Ascending aorta (tissue), 2 donors: ENCODE data around the gene DOC2B. TPM values are rescaled to one million over a fixed set of nuclear protein-coding genes. Genes with fewer than 3 reads are reported as not detected.
"Not testable (repeated sequence)": the region's sequence is repeated elsewhere in the genome, so short reads cannot be mapped to it uniquely, and the experiment has no call there.

Experiments used
- DNase-seq, 2 donors: peaks; one replicate each; pipeline ENCODE4 v3.0.0-alpha.2; 2019; ENCODE audit warnings: low spot score in 2 of 2
- H3K27ac ChIP-seq, 2 donors: fragments of 200-600 bp; sonication (generic); one replicate each; pipeline ENCODE4 v1.5.1; 2016 to 2017; ENCODE audit warnings: mild to moderate bottlenecking in 1 of 2
- H3K27me3 ChIP-seq: fragments of 200-600 bp; sonication (generic); one replicate; pipeline ENCODE4 v1.5.1; 2017
- H3K36me3 ChIP-seq, 2 donors: fragments of 200-600 bp; sonication (generic); one replicate each; pipeline ENCODE4 v1.5.1; 2016
- H3K4me1 ChIP-seq, 2 donors: fragments of 200-600 bp; sonication (generic); one replicate each; pipeline ENCODE4 v1.5.1; 2016 to 2017; ENCODE audit warnings: mild to moderate bottlenecking in 1 of 2
- H3K4me3 ChIP-seq, 2 donors: fragments of 200-600 bp; sonication (generic); one replicate each; pipeline ENCODE4 v1.5.1; 2016 to 2017; ENCODE audit warnings: mild to moderate bottlenecking in 1 of 2
- H3K9me3 ChIP-seq, 2 donors: fragments of 200-600 bp; sonication (generic); one replicate each; pipeline ENCODE4 v1.5.1; 2016
- intact Hi-C: fragments of 100-400 bp; cut with DNase I; formaldehyde crosslinking; loops from one replicate; pipeline ENCODE4 v1.15.1; 2023
- total RNA-seq: library from RNA; depleted of rRNA; stranded (reverse); fragments of >200 nt; gene quantifications from one replicate; pipeline ENCODE4 v1.1.0, GENCODE V29; 2016
- TF ChIP-seq, protein P1 (sequence below), 3 experiments: fragments of 200-600 bp in 2 of 3; fragments of 450-650 bp in 1 of 3; sonication (generic) in 2 of 3; IDR thresholded peaks; one replicate each; pipeline ENCODE4 v1.5.1; 2016 to 2019; ENCODE audit warnings: antibody characterized with exemption in 3 of 3, mild to moderate bottlenecking in 1 of 3, moderate library complexity in 1 of 3

DOC2B gene
- total RNA-seq, 1 donor from 2014 or later, result 200 TPM

DNA sequence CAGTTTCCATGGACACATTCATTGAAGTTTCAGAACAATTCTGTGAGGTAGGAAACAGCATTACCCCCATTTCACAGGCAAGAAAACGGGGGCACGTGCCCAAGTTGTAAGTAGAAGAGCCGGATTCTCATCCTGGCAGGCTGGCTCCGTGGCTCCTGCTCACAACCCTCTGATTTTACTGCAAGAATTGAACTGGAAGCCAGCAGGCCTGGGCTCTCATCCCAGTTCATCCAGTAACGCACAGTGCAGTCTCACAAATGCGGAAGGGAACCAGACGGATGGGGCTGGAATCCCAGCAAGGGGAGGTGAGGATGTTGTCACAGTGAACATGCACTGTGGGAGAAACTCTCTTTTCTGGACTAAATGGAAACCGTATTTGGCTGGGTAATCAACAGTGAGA, 40.7 kb upstream of the DOC2B start:
- H3K36me3 ChIP-seq, result no peaks in the 10 kb centered on the region
- TF ChIP-seq, protein P1, sequence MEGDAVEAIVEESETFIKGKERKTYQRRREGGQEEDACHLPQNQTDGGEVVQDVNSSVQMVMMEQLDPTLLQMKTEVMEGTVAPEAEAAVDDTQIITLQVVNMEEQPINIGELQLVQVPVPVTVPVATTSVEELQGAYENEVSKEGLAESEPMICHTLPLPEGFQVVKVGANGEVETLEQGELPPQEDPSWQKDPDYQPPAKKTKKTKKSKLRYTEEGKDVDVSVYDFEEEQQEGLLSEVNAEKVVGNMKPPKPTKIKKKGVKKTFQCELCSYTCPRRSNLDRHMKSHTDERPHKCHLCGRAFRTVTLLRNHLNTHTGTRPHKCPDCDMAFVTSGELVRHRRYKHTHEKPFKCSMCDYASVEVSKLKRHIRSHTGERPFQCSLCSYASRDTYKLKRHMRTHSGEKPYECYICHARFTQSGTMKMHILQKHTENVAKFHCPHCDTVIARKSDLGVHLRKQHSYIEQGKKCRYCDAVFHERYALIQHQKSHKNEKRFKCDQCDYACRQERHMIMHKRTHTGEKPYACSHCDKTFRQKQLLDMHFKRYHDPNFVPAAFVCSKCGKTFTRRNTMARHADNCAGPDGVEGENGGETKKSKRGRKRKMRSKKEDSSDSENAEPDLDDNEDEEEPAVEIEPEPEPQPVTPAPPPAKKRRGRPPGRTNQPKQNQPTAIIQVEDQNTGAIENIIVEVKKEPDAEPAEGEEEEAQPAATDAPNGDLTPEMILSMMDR (IDR thresholded peaks at IDR 0.05), result no peak
- no peak for DNase-seq
- no peak overlapping the region for H3K27ac ChIP-seq
- no peaks in the 10 kb centered on the region for H3K27me3 ChIP-seq
- H3K9me3 ChIP-seq, result no peaks in the 10 kb centered on the region
- intact Hi-C loops, result no loop called here
- no peak overlapping the region for H3K4me3 ChIP-seq
- H3K4me1 ChIP-seq, result no peaks in the 10 kb centered on the region

DNA sequence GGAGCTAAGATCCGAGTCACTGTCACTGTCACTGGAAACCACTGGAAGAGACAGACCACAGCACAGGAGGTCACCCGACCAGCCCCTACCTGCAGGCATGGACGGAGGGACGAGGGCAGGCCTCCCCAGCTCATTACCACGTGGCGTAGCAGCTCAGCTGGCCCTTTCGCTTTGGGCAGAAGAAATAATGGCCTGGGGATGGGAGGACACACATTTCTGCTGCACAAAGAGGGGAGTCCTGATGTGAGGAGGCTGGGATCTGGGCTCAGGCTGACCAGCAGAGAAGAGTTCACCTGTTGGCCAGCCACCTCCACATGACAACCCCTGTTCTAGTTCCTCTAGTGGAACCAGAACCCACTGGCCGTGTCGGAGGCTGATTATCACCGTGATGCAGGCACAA, 38.2 kb upstream of the DOC2B start:
- H3K36me3 ChIP-seq, result no peaks in the 10 kb centered on the region
- intact Hi-C loops, result no loop called here
- TF ChIP-seq, protein P1 (IDR thresholded peaks at IDR 0.05), result no peak
- no peaks in the 10 kb centered on the region for H3K9me3 ChIP-seq
- peak in 1 of 2 donors; percentile 42 for DNase-seq
- no peaks in the 10 kb centered on the region for H3K27me3 ChIP-seq
- no peak overlapping the region for H3K27ac ChIP-seq
- no peak overlapping the region for H3K4me3 ChIP-seq
- no peaks in the 10 kb centered on the region for H3K4me1 ChIP-seq

DNA sequence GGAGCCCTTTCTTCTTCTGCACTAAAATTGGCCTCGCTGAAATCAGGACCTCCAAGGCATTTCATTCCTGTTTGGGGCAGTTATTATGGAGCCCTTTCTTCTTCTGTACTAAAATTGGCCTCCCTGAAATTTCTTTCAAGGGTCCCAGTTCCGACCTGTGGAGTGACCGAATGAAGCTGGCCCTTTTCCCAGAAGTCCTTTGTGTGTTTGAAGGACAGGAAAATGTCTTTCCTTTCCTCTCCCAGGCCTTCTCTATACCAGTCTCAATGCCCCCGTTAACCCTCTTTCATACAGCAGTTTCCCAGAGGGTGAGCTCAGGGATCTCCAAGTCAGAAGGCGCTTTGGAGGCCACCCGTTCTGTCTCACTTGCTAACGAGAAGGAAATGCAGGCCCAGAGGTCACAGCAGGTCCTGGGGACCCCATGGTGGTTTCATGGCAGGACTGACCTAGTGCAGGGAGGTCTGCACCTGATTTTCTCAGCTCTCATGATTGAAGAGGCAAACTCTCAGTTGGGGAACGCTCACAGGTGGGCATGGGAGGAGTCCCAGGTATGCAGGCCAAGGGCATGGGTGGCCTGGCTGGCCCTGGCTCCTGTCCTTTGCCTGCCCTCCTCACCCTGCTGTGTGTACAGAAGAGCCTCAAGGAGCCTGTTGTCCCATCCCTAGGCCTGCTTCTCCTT, 37.1 kb upstream of the DOC2B start:
- Histone ChIP-seq H3K9me3 (no peaks in the 10 kb centered on the region), H3K4me1 (no peaks in the 10 kb centered on the region), H3K27me3 (no peaks in the 10 kb centered on the region), H3K27ac (no peak overlapping the region), H3K36me3 (no peaks in the 10 kb centered on the region), H3K4me3 (no peak overlapping the region)
- no peak for DNase-seq
- intact Hi-C loops, result no loop called here
- TF ChIP-seq, protein P1 (IDR thresholded peaks at IDR 0.05), result no peak

DNA sequence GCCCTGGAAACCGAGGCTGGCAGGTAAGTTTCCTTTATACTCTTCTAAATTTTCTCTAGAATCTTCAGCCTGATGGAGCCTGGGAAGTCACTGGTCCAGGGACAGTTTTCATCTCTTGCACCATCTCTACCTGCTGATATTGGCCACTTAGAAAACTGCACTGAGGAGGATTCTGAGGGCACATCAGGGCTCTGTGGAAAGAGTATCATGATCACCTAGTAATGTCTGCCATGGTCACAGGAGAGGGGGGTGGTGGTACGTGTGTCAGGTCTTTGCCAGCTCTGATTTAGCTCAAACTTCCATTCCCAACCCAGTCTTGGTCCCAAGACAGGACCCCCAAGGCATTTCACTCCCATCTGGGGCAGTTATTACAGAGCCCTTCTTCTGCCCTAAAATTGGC, 35.2 kb upstream of the DOC2B start:
- Histone ChIP-seq H3K4me1 (no peaks in the 10 kb centered on the region), H3K27ac (no peak overlapping the region), H3K4me3 (no peak overlapping the region), H3K36me3 (no peaks in the 10 kb centered on the region), H3K27me3 (no peaks in the 10 kb centered on the region), H3K9me3 (no peaks in the 10 kb centered on the region)
- intact Hi-C loops, result no loop called here
- TF ChIP-seq, protein P1 (IDR thresholded peaks at IDR 0.05), result no peak
- no peak for DNase-seq

DNA sequence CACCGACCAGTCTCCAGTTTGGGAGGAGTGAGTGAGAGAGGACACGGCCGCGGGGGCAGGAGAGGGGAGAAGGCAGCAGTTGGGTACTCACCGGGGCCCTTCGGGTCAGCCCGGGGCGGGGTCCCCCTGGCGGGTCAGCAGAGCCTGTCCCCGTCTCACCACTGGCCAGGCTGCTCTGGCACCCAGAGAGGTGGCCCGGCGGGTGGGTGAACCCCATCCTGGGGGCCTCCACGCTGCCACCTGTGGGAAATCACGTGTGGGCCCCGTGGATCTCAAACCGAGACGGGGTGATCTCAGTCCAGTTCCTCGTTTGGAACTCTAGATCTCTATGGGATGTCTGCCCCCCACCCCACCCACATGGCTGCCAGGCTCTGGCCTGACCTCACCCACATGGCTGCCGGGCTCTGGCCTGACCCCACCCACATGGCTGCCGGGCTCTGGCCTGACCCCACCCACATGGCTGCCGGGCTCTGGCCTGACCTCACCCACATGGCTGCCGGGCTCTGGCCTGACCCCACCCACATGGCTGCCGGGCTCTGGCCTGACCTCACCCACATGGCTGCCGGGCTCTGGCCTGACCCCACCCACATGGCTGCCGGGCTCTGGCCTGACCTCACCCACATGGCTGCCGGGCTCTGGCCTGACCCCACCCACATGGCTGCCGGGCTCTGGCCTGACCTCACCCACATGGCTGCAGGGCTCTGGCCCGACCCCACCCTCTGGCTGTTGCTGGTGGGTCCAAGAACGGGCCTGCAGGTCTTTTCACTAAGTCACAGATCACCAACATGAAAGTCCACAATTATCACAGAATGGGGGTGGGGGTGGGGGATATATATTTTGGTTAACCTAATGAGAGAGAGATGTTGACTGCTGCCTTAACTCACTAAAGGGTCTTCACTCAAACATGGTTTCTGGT, 34.4 kb upstream of the DOC2B start:
- not testable (repeated sequence) for DNase-seq, H3K4me1 ChIP-seq

DNA sequence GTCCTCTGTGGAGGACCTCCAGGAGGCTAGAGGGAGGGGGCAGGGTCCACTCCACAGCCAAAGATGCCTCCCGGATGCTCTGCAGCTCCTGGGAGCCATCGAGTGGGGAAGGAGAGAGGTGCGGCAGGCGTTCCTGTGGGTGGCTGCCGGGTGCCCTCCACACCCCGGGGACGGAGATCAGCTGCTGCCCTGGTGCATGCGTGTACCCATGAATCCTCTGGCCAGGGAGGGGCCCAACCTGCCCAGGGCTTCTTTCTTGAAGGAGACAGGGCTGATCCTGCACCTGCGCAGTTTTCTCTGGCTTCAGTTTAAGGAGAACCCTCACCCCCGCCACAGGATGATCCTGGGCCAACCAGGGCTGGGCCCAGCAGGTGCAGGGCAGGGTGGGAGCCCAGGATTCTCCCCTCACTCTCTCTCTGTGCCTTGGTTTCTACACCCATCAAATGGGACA, 33.5 kb upstream of the DOC2B start:
- H3K36me3 ChIP-seq, result no peaks in the 10 kb centered on the region
- intact Hi-C loops, result no loop called here
- H3K4me1 ChIP-seq, result no peaks in the 10 kb centered on the region
- H3K4me3 ChIP-seq, result no peak overlapping the region
- H3K27me3 ChIP-seq, result no peaks in the 10 kb centered on the region
- no peak for DNase-seq
- H3K9me3 ChIP-seq, result no peaks in the 10 kb centered on the region
- TF ChIP-seq, protein P1 (IDR thresholded peaks at IDR 0.05), result no peak
- no peak overlapping the region for H3K27ac ChIP-seq

More for the DNA sequence above, 34.4 kb upstream of the DOC2B start:
- H3K27me3 ChIP-seq, intact Hi-C loops, H3K36me3 ChIP-seq, H3K9me3 ChIP-seq, H3K27ac ChIP-seq: not testable (repeated sequence)
- H3K4me3 ChIP-seq, result peak overlapping the region in 1 of 2 donors; percentile 40
